H9 (cell line): ENCODE measurements around the gene PLA2G2C. TPM values are rescaled to one million over a fixed set of nuclear protein-coding genes. Genes with fewer than 3 reads are reported as not detected.

Experiments used
- DNase-seq: peaks from one replicate; pipeline ENCODE4 v3.0.0-alpha.2; 2017
- H2AFZ ChIP-seq: one replicate; pipeline ENCODE4 v1.6.1; 2013; ENCODE audit warnings: mild to moderate bottlenecking, low read length, control low read depth, moderate library complexity
- H2AK5ac ChIP-seq: 2 replicates; pipeline ENCODE4 v1.6.1; 2013; ENCODE audit warnings: low read length, control low read depth, mixed read lengths; ENCODE audit not compliant: insufficient read length
- H2BK120ac ChIP-seq: one replicate; pipeline ENCODE4 v1.6.1; 2013; ENCODE audit warnings: low read depth, mild to moderate bottlenecking, low read length, control low read depth, inconsistent platforms; ENCODE audit not compliant: poor library complexity, severe bottlenecking
- H2BK12ac ChIP-seq: 2 replicates; pipeline ENCODE4 v1.6.1; 2013; ENCODE audit warnings: low read length, control low read depth, mixed read lengths, low read depth; ENCODE audit not compliant: insufficient read length
- H2BK15ac ChIP-seq: 2 replicates; pipeline ENCODE4 v1.6.1; 2013; ENCODE audit warnings: low read depth, low read length, control low read depth
- H2BK20ac ChIP-seq: one replicate; pipeline ENCODE4 v1.6.1; 2013; ENCODE audit warnings: low read depth, mild to moderate bottlenecking, low read length, control low read depth, inconsistent platforms; ENCODE audit not compliant: poor library complexity, severe bottlenecking
- H2BK5ac ChIP-seq: 2 replicates; pipeline ENCODE4 v1.6.1; 2013; ENCODE audit warnings: low read length, control low read depth, mixed read lengths; ENCODE audit not compliant: insufficient read length
- H3K14ac ChIP-seq: 2 replicates; pipeline ENCODE4 v1.6.1; 2013; ENCODE audit warnings: low read length, control low read depth; ENCODE audit not compliant: insufficient read depth
- H3K18ac ChIP-seq: 2 replicates; pipeline ENCODE4 v1.6.1; 2013; ENCODE audit warnings: low read depth, mild to moderate bottlenecking, mixed read lengths, low read length, control low read depth; ENCODE audit not compliant: insufficient read length
- H3K23ac ChIP-seq: 2 replicates; pipeline ENCODE4 v1.6.1; 2013; ENCODE audit warnings: low read length, control low read depth, mixed read lengths, low read depth; ENCODE audit not compliant: insufficient read length
- H3K23me2 ChIP-seq: 2 replicates; pipeline ENCODE4 v1.6.1; 2013; ENCODE audit warnings: low read depth, mild to moderate bottlenecking, mixed read lengths, low read length, control low read depth; ENCODE audit not compliant: insufficient read length, poor library complexity, severe bottlenecking
- H3K27ac ChIP-seq: 2 replicates; pipeline ENCODE4 v1.5.1; 2013; ENCODE audit warnings: low read length, control low read depth, mixed read lengths, low read depth; ENCODE audit not compliant: insufficient read length
- H3K27me3 ChIP-seq: 2 replicates; pipeline ENCODE4 v1.6.1; 2013; ENCODE audit warnings: low read length, control low read depth, inconsistent platforms; ENCODE audit not compliant: insufficient read depth
- H3K4ac ChIP-seq: 2 replicates; pipeline ENCODE4 v1.6.1; 2013; ENCODE audit warnings: low read depth, mild to moderate bottlenecking, control low read depth, inconsistent platforms, low read length, moderate library complexity
- H3K4me1 ChIP-seq: 2 replicates; pipeline ENCODE4 v1.6.1; 2013; ENCODE audit warnings: low read length, control low read depth, inconsistent platforms; ENCODE audit not compliant: insufficient read depth
- H3K4me2 ChIP-seq: 2 replicates; pipeline ENCODE4 v1.6.1; 2013; ENCODE audit warnings: low read length, control low read depth, mixed read lengths; ENCODE audit not compliant: insufficient read length, insufficient read depth
- H3K56ac ChIP-seq: 2 replicates; pipeline ENCODE4 v1.6.1; 2013; ENCODE audit warnings: low read depth, mild to moderate bottlenecking, mixed read lengths, low read length, control low read depth; ENCODE audit not compliant: insufficient read length
- H3K79me1 ChIP-seq: 2 replicates; pipeline ENCODE4 v1.6.1; 2013; ENCODE audit warnings: low read depth, mild to moderate bottlenecking, moderate library complexity, low read length, control low read depth, inconsistent platforms; ENCODE audit not compliant: insufficient read depth, poor library complexity, severe bottlenecking
- H3K79me2 ChIP-seq: 2 replicates; pipeline ENCODE4 v1.6.1; 2013; ENCODE audit warnings: low read length, control low read depth, inconsistent platforms; ENCODE audit not compliant: insufficient read depth
- H3K9ac ChIP-seq: 2 replicates; pipeline ENCODE4 v1.6.1; 2013; ENCODE audit warnings: low read length, control low read depth, mixed read lengths; ENCODE audit not compliant: insufficient read length; ENCODE audit errors: extremely low read depth
- H3K9me3 ChIP-seq: one replicate; pipeline ENCODE4 v1.6.1; 2013; ENCODE audit warnings: low read depth, low read length, inconsistent platforms; ENCODE audit not compliant: control insufficient read depth
- H3T11ph ChIP-seq: one replicate; pipeline ENCODE4 v1.6.1; 2013; ENCODE audit warnings: mild to moderate bottlenecking, low read length, control low read depth, inconsistent platforms
- H4K20me1 ChIP-seq: one replicate; pipeline ENCODE4 v1.6.1; 2013; ENCODE audit not compliant: control insufficient read depth, insufficient read length, insufficient read depth
- H4K5ac ChIP-seq: 2 replicates; pipeline ENCODE4 v1.6.1; 2013; ENCODE audit warnings: low read depth, mild to moderate bottlenecking, mixed read lengths, low read length, control low read depth; ENCODE audit not compliant: insufficient read length
- H4K8ac ChIP-seq: replicated peaks from 2 replicates; pipeline ENCODE4 v1.6.1; 2013; ENCODE audit warnings: low read length, control low read depth, mixed read lengths, low read depth; ENCODE audit not compliant: insufficient read length
- H4K91ac ChIP-seq: 2 replicates; pipeline ENCODE4 v1.6.1; 2013; ENCODE audit warnings: low read depth, mild to moderate bottlenecking, moderate library complexity, mixed read lengths, low read length, control low read depth; ENCODE audit not compliant: insufficient read length
- H3K27ac Mint-ChIP-seq, 3 experiments: 2 replicates in 2 of 3; 3 replicates in 1 of 3; pipeline ENCODE4 v1.8.0; 2020 to 2021; ENCODE audit warnings: mixed read lengths in 3 of 3, mild to moderate bottlenecking in 1 of 3, moderate library complexity in 1 of 3
- H3K27me3 Mint-ChIP-seq: 2 replicates; pipeline ENCODE4 v1.8.0; 2021; ENCODE audit warnings: low read depth, mild to moderate bottlenecking, moderate library complexity, mixed read lengths
- H3K36me3 Mint-ChIP-seq, 3 experiments: 2 replicates in 2 of 3; 3 replicates in 1 of 3; pipeline ENCODE4 v1.8.0; 2020 to 2021; ENCODE audit warnings: low read depth in 3 of 3, mixed read lengths in 3 of 3; ENCODE audit not compliant: insufficient read depth in 1 of 3
- H3K4me1 Mint-ChIP-seq, 2 experiments: 2 replicates each; pipeline ENCODE4 v1.8.0; 2020; ENCODE audit warnings: mixed read lengths in 2 of 2
- H3K4me3 Mint-ChIP-seq, 2 experiments: 2 replicates in 1 of 2; 3 replicates in 1 of 2; pipeline ENCODE4 v1.8.0; 2020 to 2021; ENCODE audit warnings: mild to moderate bottlenecking in 2 of 2, mixed read lengths in 2 of 2, moderate library complexity in 1 of 2
- H3K9me3 Mint-ChIP-seq, 2 experiments: 2 replicates in 1 of 2; 3 replicates in 1 of 2; pipeline ENCODE4 v1.8.0; 2020; ENCODE audit warnings: mild to moderate bottlenecking in 2 of 2, mixed read lengths in 2 of 2, moderate library complexity in 1 of 2
- WGBS: extraction: QIAGEN DNeasy Blood & Tissue Kit; methylation state at CpG from one replicate; pipeline ENCODE4 v1.1.7; 2013; ENCODE audit warnings: missing lambda C conversion rate, low lambda C conversion rate, mixed read lengths; ENCODE audit not compliant: insufficient read length; ENCODE audit errors: extremely low coverage; 5-methylcytosine and 5-hydroxymethylcytosine counted together
- total RNA-seq: library from RNA; stranded (reverse); gene quantifications from 2 replicates; pipeline ENCODE4 v1.2.1, GENCODE V29; 2021
- TF ChIP-seq, protein P1 (sequence below): fragments of 200-600 bp; sonication (generic); conservative IDR thresholded peaks from 3 replicates; pipeline ENCODE4 v1.8.0; 2021; ENCODE audit warnings: antibody characterized with exemption, mild to moderate bottlenecking

The PLA2G2C gene
- total RNA-seq, 1 experiment from 2014 or later: not detected

DNA sequence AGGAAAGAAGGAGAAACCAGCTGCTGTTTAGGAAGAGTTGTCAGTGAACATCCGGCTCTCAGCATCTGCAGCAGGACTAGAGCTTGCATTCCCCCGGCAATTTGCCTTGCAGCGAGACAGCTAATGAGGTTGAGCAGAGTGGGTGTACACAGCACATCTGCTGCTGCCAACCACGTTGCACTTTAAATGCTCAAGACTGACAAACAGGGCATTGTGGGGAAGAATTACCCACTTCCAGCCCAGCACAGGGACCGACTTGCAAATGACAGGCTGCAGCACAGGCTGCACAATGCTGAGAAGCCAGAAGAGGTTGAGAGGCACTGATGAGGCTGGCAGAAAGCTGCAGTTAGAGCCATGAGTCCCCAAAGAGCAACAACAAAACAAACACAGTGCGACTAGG lies 47.5 kb upstream of the PLA2G2C start:
- H4K20me1 ChIP-seq: no peaks in the 10 kb centered on the region

More for the DNA sequence above, 47.5 kb upstream of the PLA2G2C start:
- Histone ChIP-seq H2AK5ac (no peak overlapping the region), H2BK12ac (no peak overlapping the region), H3K4me2 (no peak overlapping the region), H3T11ph (no peak overlapping the region), H3K9ac (no peak overlapping the region), H3K23ac (no peak overlapping the region), H3K79me1 (no peaks in the 10 kb centered on the region), H3K4ac (no peak overlapping the region), H4K5ac (no peak overlapping the region), H2BK120ac (no peak overlapping the region), H3K9me3 (no peaks in the 10 kb centered on the region), H3K14ac (no peak overlapping the region), H3K27me3 (no peaks in the 10 kb centered on the region), H4K8ac (no peak overlapping the region), H3K56ac (no peak overlapping the region), H2AFZ (no peak overlapping the region), H3K27ac (no peak overlapping the region), H2BK20ac (no peak overlapping the region), H2BK5ac (no peak overlapping the region), H3K4me1 (no peaks in the 10 kb centered on the region), H3K79me2 (no peaks in the 10 kb centered on the region), H3K23me2 (no peaks in the 10 kb centered on the region), H4K91ac (no peak overlapping the region), H2BK15ac (no peak overlapping the region), H3K18ac (no peak overlapping the region)
- TF ChIP-seq, protein P1, sequence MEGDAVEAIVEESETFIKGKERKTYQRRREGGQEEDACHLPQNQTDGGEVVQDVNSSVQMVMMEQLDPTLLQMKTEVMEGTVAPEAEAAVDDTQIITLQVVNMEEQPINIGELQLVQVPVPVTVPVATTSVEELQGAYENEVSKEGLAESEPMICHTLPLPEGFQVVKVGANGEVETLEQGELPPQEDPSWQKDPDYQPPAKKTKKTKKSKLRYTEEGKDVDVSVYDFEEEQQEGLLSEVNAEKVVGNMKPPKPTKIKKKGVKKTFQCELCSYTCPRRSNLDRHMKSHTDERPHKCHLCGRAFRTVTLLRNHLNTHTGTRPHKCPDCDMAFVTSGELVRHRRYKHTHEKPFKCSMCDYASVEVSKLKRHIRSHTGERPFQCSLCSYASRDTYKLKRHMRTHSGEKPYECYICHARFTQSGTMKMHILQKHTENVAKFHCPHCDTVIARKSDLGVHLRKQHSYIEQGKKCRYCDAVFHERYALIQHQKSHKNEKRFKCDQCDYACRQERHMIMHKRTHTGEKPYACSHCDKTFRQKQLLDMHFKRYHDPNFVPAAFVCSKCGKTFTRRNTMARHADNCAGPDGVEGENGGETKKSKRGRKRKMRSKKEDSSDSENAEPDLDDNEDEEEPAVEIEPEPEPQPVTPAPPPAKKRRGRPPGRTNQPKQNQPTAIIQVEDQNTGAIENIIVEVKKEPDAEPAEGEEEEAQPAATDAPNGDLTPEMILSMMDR: no peak
- H3K4me3 Mint-ChIP-seq: no peak overlapping the region
- DNase-seq: no peak
- H3K27me3 Mint-ChIP-seq: peaks cover 20% of the 10 kb centered on the region
- H3K4me1 Mint-ChIP-seq: peaks cover 9 to 14% of the 10 kb centered on the region in 2 experiments
- H3K9me3 Mint-ChIP-seq: no peaks in the 10 kb centered on the region
- WGBS: no CpG with 5 or more reads among the region's 6 CpGs
- no peak overlapping the region; a peak in 1 of 7 replicates for H3K27ac Mint-ChIP-seq
- no peaks in the 10 kb centered on the region for H3K36me3 Mint-ChIP-seq
